Ovary (tissue), 9 donors: ENCODE measurements around the gene RASGEF1C. TPM values are rescaled to one million over a fixed set of nuclear protein-coding genes. Genes with fewer than 3 reads are reported as not detected.

ENCODE experiments used
- DNase-seq, 5 donors: peaks; one replicate each; pipeline ENCODE4 v3.0.0-alpha.2; 2019 to 2020
- H3K27ac ChIP-seq, 2 donors: fragments of 200-600 bp; one replicate each; pipeline versions ENCODE4 v1.5.1 to v1.8.0; 2019 to 2022
- H3K27me3 ChIP-seq: fragments of 200-600 bp; one replicate; pipeline ENCODE4 v1.8.0; 2022
- H3K36me3 ChIP-seq: fragments of 200-600 bp; sonication (generic); one replicate; pipeline ENCODE4 v1.5.1; 2019
- H3K4me1 ChIP-seq: one replicate; pipeline ENCODE4 v1.8.1; 2013; ENCODE audit warnings: mild to moderate bottlenecking, moderate library complexity; ENCODE audit not compliant: insufficient read depth
- H3K4me3 ChIP-seq: fragments of 200-600 bp; sonication (generic); one replicate; pipeline ENCODE4 v1.5.1; 2017
- H3K9me3 ChIP-seq, 2 donors: fragments of 200-600 bp in 1 of 2; sonication (generic) in 1 of 2; one replicate each; pipeline versions ENCODE4 v1.5.1 to v1.8.1; 2013 to 2019; ENCODE audit warnings: mild to moderate bottlenecking in 1 of 2, moderate library complexity in 1 of 2
- EP300 ChIP-seq: sonication (generic); formaldehyde crosslinking; IDR thresholded peaks from one replicate; pipeline ENCODE4 v1.6.1; 2017; ENCODE audit warnings: antibody characterized with exemption
- POLR2A ChIP-seq: fragments of 450-650 bp; IDR thresholded peaks from one replicate; pipeline ENCODE4 v1.6.1; 2017; ENCODE audit warnings: antibody characterized with exemption, mild to moderate bottlenecking, moderate library complexity
- WGBS, 3 donors: extraction: QIAGEN DNeasy Blood & Tissue Kit in 1 of 3; methylation state at CpG; one replicate each; pipeline versions ENCODE4 v1.1.5 to v1.1.7; 2013 to 2017; 5-methylcytosine and 5-hydroxymethylcytosine counted together
- intact Hi-C, 4 donors: fragments of 100-400 bp; cut with DNase I; formaldehyde crosslinking; loops; one replicate each; pipeline versions ENCODE4 v1.11.0 to v1.15.1; 2022 to 2023
- polyA plus RNA-seq, 2 donors: library from polyadenylated mRNA; stranded (reverse); fragments of 200-250 nt in 1 of 2; fragments of 350-450 nt in 1 of 2; fragmentation: Illumina TruSeq in 1 of 2; extraction: RNeasy Lipid Tissue Mini Kit (QIAGEN cat#74804) in 1 of 2; gene quantifications; one replicate each; pipeline ENCODE4 v1.2.3, GENCODE V29; 2013 to 2014
- total RNA-seq, 7 donors: library from RNA; depleted of rRNA in 2 of 7; stranded (reverse); fragments of >200 nt in 2 of 7; fragmentation: NEBNext Ultra II Directional in 3 of 7; extraction: Animal tissue kit (Norgen Biotek cat#: 25700) in 3 of 7; gene quantifications; one replicate each; pipeline versions ENCODE4 v1.1.0 to v1.2.4, GENCODE V29; 2016 to 2023
- TF ChIP-seq, protein P1 (sequence below), 3 donors: fragments of 450-650 bp in 2 of 3; fragments of 200-600 bp in 1 of 3; IDR thresholded peaks; one replicate each; pipeline versions ENCODE4 v1.5.1 to v1.8.0; 2016 to 2022; ENCODE audit warnings: antibody characterized with exemption in 3 of 3, mild to moderate bottlenecking in 1 of 3
- donor health status: DM: no; HTN: no; CAD: no; lungs with moderate emphysema.
- donor health status: DM: no; HTN: no; CAD: no.
- donor health status: Bipolar disorder and iron deficiency.
- donor health status: DM: yes; HTN: yes; CAD: no.
- donor health status: DM: no; HTN: no; CAD: no.
- donor health status: DM: yes; HTN: yes; CAD: no.

RASGEF1C gene
- total and polyA plus RNA-seq, 9 donors: 0.13 to 0.97 (median 0.38) TPM; not detected in 2

DNA sequence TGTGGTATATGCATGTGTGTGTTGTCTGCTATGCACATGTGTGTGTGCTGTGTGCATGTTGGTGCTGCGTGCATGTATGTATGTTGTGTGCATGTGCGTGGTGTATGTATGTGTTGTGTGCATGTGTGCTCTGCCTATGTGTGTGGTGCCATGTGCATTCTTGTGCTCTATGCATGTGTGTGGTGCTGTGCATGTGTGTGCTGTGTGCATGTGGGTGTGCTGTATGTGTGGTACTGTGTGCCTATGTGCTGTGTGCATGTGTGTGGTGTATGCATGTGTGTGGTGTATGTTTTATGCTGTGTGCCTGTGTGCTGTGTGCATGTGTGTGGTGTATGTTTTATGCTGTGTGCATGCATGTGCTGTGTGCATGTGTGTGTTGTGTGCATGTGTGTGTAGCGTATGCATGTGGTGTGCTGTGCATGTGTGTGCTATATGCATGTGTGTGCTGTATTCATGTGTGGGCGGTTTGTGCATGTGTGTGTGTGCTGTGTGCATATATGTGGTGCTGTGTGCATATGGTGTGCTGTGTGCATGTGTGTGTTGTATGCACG lies 4.7 kb upstream of the RASGEF1C start:
- TF ChIP-seq, protein P1, sequence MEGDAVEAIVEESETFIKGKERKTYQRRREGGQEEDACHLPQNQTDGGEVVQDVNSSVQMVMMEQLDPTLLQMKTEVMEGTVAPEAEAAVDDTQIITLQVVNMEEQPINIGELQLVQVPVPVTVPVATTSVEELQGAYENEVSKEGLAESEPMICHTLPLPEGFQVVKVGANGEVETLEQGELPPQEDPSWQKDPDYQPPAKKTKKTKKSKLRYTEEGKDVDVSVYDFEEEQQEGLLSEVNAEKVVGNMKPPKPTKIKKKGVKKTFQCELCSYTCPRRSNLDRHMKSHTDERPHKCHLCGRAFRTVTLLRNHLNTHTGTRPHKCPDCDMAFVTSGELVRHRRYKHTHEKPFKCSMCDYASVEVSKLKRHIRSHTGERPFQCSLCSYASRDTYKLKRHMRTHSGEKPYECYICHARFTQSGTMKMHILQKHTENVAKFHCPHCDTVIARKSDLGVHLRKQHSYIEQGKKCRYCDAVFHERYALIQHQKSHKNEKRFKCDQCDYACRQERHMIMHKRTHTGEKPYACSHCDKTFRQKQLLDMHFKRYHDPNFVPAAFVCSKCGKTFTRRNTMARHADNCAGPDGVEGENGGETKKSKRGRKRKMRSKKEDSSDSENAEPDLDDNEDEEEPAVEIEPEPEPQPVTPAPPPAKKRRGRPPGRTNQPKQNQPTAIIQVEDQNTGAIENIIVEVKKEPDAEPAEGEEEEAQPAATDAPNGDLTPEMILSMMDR (IDR thresholded peaks at IDR 0.05): no peak
- TF ChIP-seq EP300 (no peak), POLR2A (no peak)
- no peaks in the 10 kb centered on the region for H3K36me3 ChIP-seq
- no peaks in the 10 kb centered on the region for H3K9me3 ChIP-seq
- WGBS, 3 donors: 82 to 87% (median 85%) methylated on average over 5 of the region's 5 CpGs
- H3K4me1 ChIP-seq: no peaks in the 10 kb centered on the region
- no peak for DNase-seq
- no peak overlapping the region for H3K4me3 ChIP-seq
- no peak overlapping the region for H3K27ac ChIP-seq
- H3K27me3 ChIP-seq: no peaks in the 10 kb centered on the region
- intact Hi-C loops: no loop called here

DNA sequence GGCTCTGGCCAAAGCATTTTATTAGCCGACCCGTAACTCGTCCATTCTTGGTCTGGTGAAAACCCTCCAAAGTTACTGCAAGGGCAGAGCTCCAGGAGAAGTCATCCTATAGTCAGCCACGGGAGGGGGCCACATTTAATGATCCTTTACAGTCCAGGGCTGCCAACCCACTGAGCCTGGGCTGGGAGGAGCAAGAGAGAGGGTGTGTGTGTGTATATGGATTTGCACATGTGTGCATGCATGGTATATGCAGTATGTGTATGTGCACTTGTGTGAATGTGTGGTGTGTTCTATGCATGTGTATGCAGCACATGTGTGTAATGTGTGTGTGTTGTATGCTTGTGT lies 4.2 kb upstream of the RASGEF1C start:
- Histone ChIP-seq H3K27ac (no peak overlapping the region), H3K4me3 (no peak overlapping the region), H3K9me3 (no peaks in the 10 kb centered on the region), H3K27me3 (no peaks in the 10 kb centered on the region), H3K4me1 (peaks cover 1% of the 10 kb centered on the region), H3K36me3 (no peaks in the 10 kb centered on the region)
- 5 to 13% (median 9%) methylated on average over 4 of the region's 4 CpGs for WGBS, 3 donors
- DNase-seq: no peak
- intact Hi-C loops: no loop called here
- no peak for TF ChIP-seq EP300
- no peak for TF ChIP-seq POLR2A

DNA sequence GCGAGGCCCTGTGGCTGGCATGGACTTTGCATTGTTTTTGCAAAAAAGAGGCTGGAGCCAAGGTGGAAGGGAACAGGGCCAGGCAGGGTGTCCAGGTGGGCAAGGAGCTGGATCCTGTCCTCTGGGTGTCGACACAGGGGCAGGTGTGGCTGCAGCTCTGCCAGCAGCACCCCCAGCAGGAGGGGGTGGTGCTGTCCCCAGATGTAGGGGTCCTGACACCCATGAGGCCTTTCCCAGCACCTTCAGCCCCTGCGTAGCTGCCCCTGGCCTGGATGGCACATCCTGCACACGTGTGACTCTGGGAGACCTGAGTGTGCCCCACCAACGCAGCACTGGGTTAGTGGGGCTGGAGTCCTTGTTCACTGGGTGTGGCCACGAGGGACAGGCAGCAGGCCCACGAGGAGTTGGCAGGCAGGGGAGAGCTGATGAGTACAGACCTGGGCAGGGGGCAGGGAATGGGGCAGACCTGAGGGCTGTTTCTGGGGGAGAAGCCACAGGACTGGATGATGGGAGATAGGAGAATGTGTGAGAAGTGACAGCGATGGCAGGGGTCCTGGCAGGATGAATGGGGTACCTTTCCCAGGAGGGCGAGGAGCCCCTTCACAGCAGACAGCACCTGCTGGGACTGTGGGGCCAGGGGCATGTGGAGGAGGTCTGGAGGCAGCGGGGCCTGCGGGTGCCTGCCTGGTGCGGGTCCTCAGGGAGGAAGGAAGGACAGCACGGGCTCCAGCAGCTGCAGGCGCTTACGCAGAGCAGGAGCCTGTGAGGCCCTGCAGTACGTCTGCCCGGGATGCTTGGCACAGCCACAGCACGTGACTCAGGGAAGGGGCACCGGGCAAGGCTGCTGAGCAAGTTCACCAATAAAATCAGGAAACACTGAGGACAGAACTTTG lies 3.6 kb upstream of the RASGEF1C start:
- no peak for DNase-seq
- H3K4me1 ChIP-seq: peaks cover 1% of the 10 kb centered on the region
- no peak overlapping the region for H3K4me3 ChIP-seq
- intact Hi-C loops: no loop called here
- 35 to 42% (median 39%) methylated on average over 19 of the region's 19 CpGs for WGBS, 3 donors
- TF ChIP-seq, protein P1 (IDR thresholded peaks at IDR 0.05): no peak
- TF ChIP-seq EP300 (no peak), POLR2A (no peak)
- H3K9me3 ChIP-seq: no peaks in the 10 kb centered on the region
- H3K27me3 ChIP-seq: no peaks in the 10 kb centered on the region
- H3K36me3 ChIP-seq: no peaks in the 10 kb centered on the region
- H3K27ac ChIP-seq: no peak overlapping the region

DNA sequence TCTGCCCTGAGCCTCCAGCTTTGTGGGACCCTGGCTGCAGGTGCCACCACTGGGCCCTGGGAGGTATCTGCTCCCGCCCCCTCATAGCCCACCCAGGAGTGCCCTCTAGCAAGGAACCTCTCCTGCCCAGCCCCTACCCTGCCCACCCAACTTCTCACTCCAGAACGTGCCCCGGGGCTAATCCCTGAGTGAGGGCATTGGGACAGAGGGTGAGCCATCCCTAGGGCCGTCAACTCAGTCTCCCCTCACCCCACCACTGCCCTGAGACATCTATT lies 2.7 kb upstream of the RASGEF1C start:
- no peaks in the 10 kb centered on the region for H3K27me3 ChIP-seq
- 75 to 88% (median 78%) methylated on average over 4 of the region's 4 CpGs for WGBS, 3 donors
- TF ChIP-seq, protein P1 (IDR thresholded peaks at IDR 0.05): no peak
- TF ChIP-seq POLR2A (no peak), EP300 (no peak)

More for the DNA sequence above, 2.7 kb upstream of the RASGEF1C start:
- Histone ChIP-seq H3K4me3 (no peak overlapping the region), H3K4me1 (peaks cover 1% of the 10 kb centered on the region), H3K27ac (no peak overlapping the region), H3K9me3 (no peaks in the 10 kb centered on the region), H3K36me3 (no peaks in the 10 kb centered on the region)
- intact Hi-C loops: no loop called here
- no peak for DNase-seq
